Activated T-helper 1 cell treated with anti-CD3 and anti-CD28 coated beads, Interleukin-12 subunit alpha, Interleukin-12 subunit beta, Interleukin-2, Interleukin-4 antibody, amounts not matched to agents 30 ng/mL and 10 ng/mL and 1 ng/mL, durations not matched to agents 14 hours and 24 hours and 36 hours (primary cell): ENCODE results near the gene CDC42SE2. TPM values are rescaled to one million over a fixed set of nuclear protein-coding genes. Genes with fewer than 3 reads are reported as not detected.
A peak's percentile ranks its signal among the peaks of the same experiment; 100 is the strongest.
"Not testable (repeated sequence)": the region's sequence is repeated elsewhere in the genome, so short reads cannot be mapped to it uniquely, and the experiment has no call there.

ENCODE experiments used
- DNase-seq: peaks from one replicate; pipeline ENCODE4 v3.0.0; 2021; ENCODE audit warnings: low spot score
- H3K27ac Mint-ChIP-seq: one replicate; pipeline ENCODE4 v1.8.0; 2021; ENCODE audit warnings: mild to moderate bottlenecking, mixed read lengths
- H3K27me3 Mint-ChIP-seq: one replicate; pipeline ENCODE4 v1.8.0; 2022; ENCODE audit warnings: mild to moderate bottlenecking, moderate library complexity, mixed read lengths; ENCODE audit not compliant: insufficient read depth
- H3K36me3 Mint-ChIP-seq: one replicate; pipeline ENCODE4 v1.8.0; 2021; ENCODE audit warnings: low read depth, mixed read lengths
- H3K4me1 Mint-ChIP-seq: one replicate; pipeline ENCODE4 v1.8.0; 2021; ENCODE audit warnings: low read depth, mixed read lengths
- H3K4me3 Mint-ChIP-seq: one replicate; pipeline ENCODE4 v1.8.0; 2021; ENCODE audit warnings: mild to moderate bottlenecking, moderate library complexity, mixed read lengths
- H3K9me3 Mint-ChIP-seq: one replicate; pipeline ENCODE4 v1.8.0; 2021; ENCODE audit warnings: mixed read lengths
- intact Hi-C: fragments of 100-400 bp; cut with micrococcal nuclease; formaldehyde crosslinking; loops from one replicate; pipeline ENCODE4 v1.15.1; 2024
- total RNA-seq: library from RNA; stranded (reverse); gene quantifications from 2 replicates; pipeline ENCODE4 v1.2.3, GENCODE V29; 2022

The CDC42SE2 gene
- total RNA-seq, 1 donor from 2014 or later, result 100.0 TPM

DNA sequence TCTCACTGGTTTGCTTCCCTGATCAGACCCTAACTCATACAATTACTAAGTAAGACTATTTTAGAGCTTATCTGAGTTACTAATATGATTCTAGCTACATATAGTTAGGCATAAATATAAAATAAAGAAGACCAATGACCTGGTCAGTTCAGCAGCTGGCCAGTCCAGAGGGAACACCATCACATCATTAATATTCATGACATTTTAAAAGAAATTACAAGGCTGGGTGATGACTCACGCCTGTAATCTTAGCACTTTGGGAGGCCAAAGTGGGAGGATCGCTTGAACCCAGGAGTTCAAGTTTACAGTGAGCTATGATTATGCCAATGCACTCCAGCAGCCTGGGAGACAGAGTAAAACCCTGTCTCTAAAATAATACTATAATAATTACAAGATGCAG, 37.0 kb upstream of the CDC42SE2 start:
- intact Hi-C loops, result no loop called here
- H3K9me3 Mint-ChIP-seq, result no peaks in the 10 kb centered on the region
- H3K27me3 Mint-ChIP-seq, result no peaks in the 10 kb centered on the region

GRCh38 chr5:131228646-131229045, 35.2 kb upstream of the CDC42SE2 start:
- H3K27me3 Mint-ChIP-seq, result no peaks in the 10 kb centered on the region
- H3K4me3 Mint-ChIP-seq, result no peak overlapping the region
- H3K27ac Mint-ChIP-seq, result no peak overlapping the region
- DNase-seq, result no peak
- H3K4me1 Mint-ChIP-seq, result peaks cover 7% of the 10 kb centered on the region
- no peaks in the 10 kb centered on the region for H3K9me3 Mint-ChIP-seq
- H3K36me3 Mint-ChIP-seq, result peaks cover under 1% of the 10 kb centered on the region
- intact Hi-C loops, result no loop called here

More for the DNA sequence above, 37.0 kb upstream of the CDC42SE2 start:
- Mint-ChIP-seq H3K4me3 (no peak overlapping the region), H3K36me3 (no peaks in the 10 kb centered on the region), H3K4me1 (peaks cover 10% of the 10 kb centered on the region), H3K27ac (no peak overlapping the region)
- DNase-seq, result no peak

DNA sequence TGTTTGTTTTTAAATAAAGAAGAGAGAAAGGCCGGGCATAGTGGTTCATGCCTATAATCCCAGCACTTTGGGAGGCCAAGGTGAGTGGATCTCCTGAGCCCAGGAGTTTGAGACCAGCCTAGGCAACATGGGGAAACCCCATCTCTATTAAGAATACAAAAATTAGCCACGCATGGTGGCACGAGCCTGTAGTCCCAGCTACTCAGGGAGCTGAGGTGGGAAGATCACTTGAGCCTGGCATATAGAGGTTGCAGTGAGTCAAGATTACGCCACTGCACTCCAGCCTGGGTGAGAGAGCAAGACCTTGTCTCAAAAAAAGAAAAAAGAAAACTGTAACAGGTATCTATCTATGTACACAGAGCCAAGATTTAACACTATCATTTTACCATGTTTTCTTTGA, 34.2 kb upstream of the CDC42SE2 start:
- intact Hi-C loops, result no loop called here
- Mint-ChIP-seq H3K27me3 (no peaks in the 10 kb centered on the region), H3K4me1 (peaks cover 7% of the 10 kb centered on the region), H3K9me3 (no peaks in the 10 kb centered on the region), H3K36me3 (peaks cover 3% of the 10 kb centered on the region), H3K27ac (no peak overlapping the region), H3K4me3 (no peak overlapping the region)
- no peak for DNase-seq

DNA sequence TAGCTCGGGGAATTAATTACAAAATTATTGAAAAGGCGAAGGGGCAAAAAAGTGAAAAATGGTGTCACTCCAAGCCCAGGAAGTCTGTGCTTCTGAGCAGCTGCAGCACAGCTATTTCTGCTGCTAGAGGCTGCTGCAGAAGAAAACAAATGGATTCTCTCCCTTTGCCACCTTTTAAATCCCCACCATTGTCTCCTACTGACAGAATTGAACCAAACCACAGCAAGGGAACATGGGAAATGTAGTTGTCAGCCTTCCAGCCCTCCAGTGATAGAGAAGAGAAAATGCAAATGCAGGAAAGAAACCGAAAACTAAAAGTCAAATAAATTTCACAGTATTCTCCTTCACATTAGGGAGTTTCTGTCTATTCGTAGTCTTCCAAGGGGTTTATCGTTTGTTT, 33.4 kb upstream of the CDC42SE2 start:
- intact Hi-C loops, result no loop called here
- Mint-ChIP-seq H3K4me1 (peaks cover 7% of the 10 kb centered on the region), H3K36me3 (peaks cover 3% of the 10 kb centered on the region), H3K4me3 (no peak overlapping the region), H3K27me3 (no peaks in the 10 kb centered on the region), H3K9me3 (no peaks in the 10 kb centered on the region), H3K27ac (no peak overlapping the region)
- no peak for DNase-seq

GRCh38 chr5:131239686-131240085, 24.2 kb upstream of the CDC42SE2 start:
- Mint-ChIP-seq H3K4me1 (peaks cover 9% of the 10 kb centered on the region), H3K27me3 (no peaks in the 10 kb centered on the region), H3K4me3 (no peak overlapping the region), H3K27ac (no peak overlapping the region), H3K36me3 (no peaks in the 10 kb centered on the region), H3K9me3 (peaks cover under 1% of the 10 kb centered on the region)
- intact Hi-C loops, result no loop called here
- no peak for DNase-seq

DNA sequence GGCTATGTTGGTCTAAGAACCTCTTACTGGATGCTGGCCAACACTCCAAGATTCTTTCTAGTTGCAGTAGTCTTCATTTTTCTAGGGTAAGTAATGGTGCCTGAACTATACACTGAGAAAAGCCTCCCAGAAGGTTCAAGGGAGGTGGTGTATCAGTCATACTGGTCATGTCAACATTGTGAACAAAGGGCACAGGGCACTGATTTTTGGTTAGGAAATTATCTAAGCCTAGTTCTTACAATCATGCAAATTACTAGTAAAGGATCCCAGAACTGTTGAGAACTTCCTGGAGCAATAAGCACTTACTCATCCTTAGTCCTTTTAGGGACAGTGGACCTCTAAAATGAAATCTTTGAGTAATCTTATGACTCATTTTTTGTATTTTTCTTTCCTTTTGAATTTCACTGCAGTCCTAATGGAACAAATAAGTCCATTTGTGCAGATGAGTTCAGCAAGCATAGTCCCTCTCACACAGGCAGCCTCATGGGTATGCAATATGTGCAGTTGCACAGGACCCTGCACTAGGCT, 21.1 kb upstream of the CDC42SE2 start:
- Mint-ChIP-seq H3K4me1 (peaks cover 9% of the 10 kb centered on the region), H3K4me3 (no peak overlapping the region), H3K36me3 (peaks cover 7% of the 10 kb centered on the region), H3K9me3 (peaks cover 14% of the 10 kb centered on the region), H3K27ac (no peak overlapping the region), H3K27me3 (no peaks in the 10 kb centered on the region)
- intact Hi-C loops, result loop anchor here (1.0 kb wide), 1 partner anchor 11 kb away; no protein-coding TSS in a partner anchor
- no peak for DNase-seq

DNA sequence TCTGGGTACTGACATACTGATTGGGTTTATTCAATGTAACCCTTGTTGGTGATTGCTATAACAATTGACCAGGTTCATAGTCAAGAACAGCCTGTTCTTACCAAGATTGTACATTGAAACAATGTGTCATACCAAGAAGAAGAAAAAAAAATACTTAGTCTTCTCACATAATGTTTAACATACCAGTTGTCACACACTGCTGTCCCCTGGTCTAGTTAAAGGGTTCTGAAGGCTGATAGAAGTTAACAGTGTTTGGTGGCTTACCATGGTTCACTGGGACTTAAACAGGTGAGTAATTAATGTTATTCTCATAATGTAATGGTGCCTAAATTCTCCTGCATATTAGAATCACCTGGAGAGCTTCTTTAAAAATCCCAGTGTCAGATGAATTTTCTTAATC, 18.5 kb upstream of the CDC42SE2 start:
- intact Hi-C loops, result no loop called here
- Mint-ChIP-seq H3K4me3 (no peak overlapping the region), H3K9me3 (peaks cover 14% of the 10 kb centered on the region), H3K4me1 (peaks cover 19% of the 10 kb centered on the region), H3K27me3 (no peaks in the 10 kb centered on the region), H3K36me3 (peaks cover 7% of the 10 kb centered on the region), H3K27ac (no peak overlapping the region)
- no peak for DNase-seq

- H3K4me3 Mint-ChIP-seq, result no peak overlapping the region
- DNase-seq, result no peak
- peaks cover 7% of the 10 kb centered on the region for H3K36me3 Mint-ChIP-seq
Observed at GRCh38 chr5:131245948-131246347, 17.9 kb upstream of the CDC42SE2 start.

DNA sequence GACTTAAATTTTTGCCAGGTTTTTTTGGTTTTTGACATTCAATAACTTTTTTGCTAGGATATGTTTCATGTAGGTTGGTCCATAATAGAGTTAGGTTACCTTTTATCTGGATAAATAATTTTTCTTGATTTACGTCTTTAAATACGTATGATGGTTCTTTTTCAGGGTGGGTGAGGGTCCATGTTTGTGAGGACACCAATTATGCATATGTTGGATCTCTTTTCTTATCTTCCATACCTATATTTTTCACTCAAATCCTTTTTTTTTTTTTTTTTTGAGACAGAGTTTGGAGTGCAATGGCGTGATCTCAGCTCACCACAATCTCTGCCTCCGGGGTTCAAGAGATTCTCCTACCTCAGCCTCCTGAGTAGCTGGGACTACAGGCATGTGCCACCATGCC, 17.3 kb upstream of the CDC42SE2 start:
- no peaks in the 10 kb centered on the region for H3K27me3 Mint-ChIP-seq
- H3K4me3 Mint-ChIP-seq, result no peak overlapping the region
- peaks cover 7% of the 10 kb centered on the region for H3K36me3 Mint-ChIP-seq
- DNase-seq, result no peak
- H3K9me3 Mint-ChIP-seq, result peaks cover 14% of the 10 kb centered on the region
- H3K4me1 Mint-ChIP-seq, result peaks cover 31% of the 10 kb centered on the region
- intact Hi-C loops, result no loop called here
- H3K27ac Mint-ChIP-seq, result no peak overlapping the region

More at GRCh38 chr5:131245948-131246347, 17.9 kb upstream of the CDC42SE2 start:
- Mint-ChIP-seq H3K4me1 (peaks cover 25% of the 10 kb centered on the region), H3K27me3 (no peaks in the 10 kb centered on the region), H3K9me3 (peaks cover 14% of the 10 kb centered on the region), H3K27ac (no peak overlapping the region)
- intact Hi-C loops, result no loop called here

GRCh38 chr5:131250751-131251475, 12.9 kb upstream of the CDC42SE2 start:
- no peak for DNase-seq
- Mint-ChIP-seq H3K27me3 (no peaks in the 10 kb centered on the region), H3K36me3 (peaks cover 8% of the 10 kb centered on the region), H3K27ac (peak overlapping the region; percentile 88), H3K4me3 (peak overlapping the region; percentile 76), H3K9me3 (peaks cover under 1% of the 10 kb centered on the region), H3K4me1 (peaks cover 52% of the 10 kb centered on the region)
- intact Hi-C loops, result loop anchor here (5.0 to 10.0 kb wide), 3 partner anchors 386 to 771 kb away; partner anchors contain the start of genes FNIP1 and RAPGEF6

DNA sequence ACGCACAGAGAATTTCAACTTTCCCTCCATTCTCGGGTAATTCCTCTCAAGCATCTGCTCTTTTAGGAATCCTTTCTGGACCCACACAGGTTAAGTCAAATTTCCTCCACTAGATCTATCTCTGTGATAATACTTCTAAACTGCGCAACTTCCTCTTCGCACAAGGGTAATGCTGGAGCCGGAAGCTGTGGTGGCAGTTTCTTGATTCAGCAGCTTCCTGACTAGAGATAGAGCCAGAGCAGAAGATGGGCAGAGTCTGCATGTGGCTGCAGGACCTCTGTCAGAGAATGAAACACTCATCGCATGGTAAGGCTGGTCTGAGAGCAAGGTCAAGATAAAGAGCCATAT, 11.1 kb upstream of the CDC42SE2 start:
- H3K9me3 Mint-ChIP-seq, result no peaks in the 10 kb centered on the region
- peak overlapping the region; percentile 89 for H3K4me3 Mint-ChIP-seq
- H3K36me3 Mint-ChIP-seq, result peaks cover 14% of the 10 kb centered on the region
- H3K27me3 Mint-ChIP-seq, result no peaks in the 10 kb centered on the region
- peaks cover 69% of the 10 kb centered on the region for H3K4me1 Mint-ChIP-seq
- H3K27ac Mint-ChIP-seq, result peak overlapping the region; percentile 99
- peak; percentile 78 for DNase-seq
- intact Hi-C loops, result loop anchor here (1.0 to 10.0 kb wide), 5 partner anchors 9 to 770 kb away; partner anchors contain the start of genes FNIP1 and RAPGEF6

GRCh38 chr5:131254025-131254424, 9.8 kb upstream of the CDC42SE2 start:
- H3K27me3 Mint-ChIP-seq, H3K9me3 Mint-ChIP-seq, DNase-seq: not testable (repeated sequence)
- intact Hi-C loops, result loop anchor here (1.0 to 10.0 kb wide), 6 partner anchors 27 to 768 kb away; partner anchors contain the start of genes FNIP1, LYRM7 and RAPGEF6
- peaks cover 81% of the 10 kb centered on the region for H3K4me1 Mint-ChIP-seq
- peak overlapping the region; percentile 77 for H3K4me3 Mint-ChIP-seq
- H3K36me3 Mint-ChIP-seq, result peaks cover 23% of the 10 kb centered on the region
- H3K27ac Mint-ChIP-seq, result peak overlapping the region; percentile 89

DNA sequence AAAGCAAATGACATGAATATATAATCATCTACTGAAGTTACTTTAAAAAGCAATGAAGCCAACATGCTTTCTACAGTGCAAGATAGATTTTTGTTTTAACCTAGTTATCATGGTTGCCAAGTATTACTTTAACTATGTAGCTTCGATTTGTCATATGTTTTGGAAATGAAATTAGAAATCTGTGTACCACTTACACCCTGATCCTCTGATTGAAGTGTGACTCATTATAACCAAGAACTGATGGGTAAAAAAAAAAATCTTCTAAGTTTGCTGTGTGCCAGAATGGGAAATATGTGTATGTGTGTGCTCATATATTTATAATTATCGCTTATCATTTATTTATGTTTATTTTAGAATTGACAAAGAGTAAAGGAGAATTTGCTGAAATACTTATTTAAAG, 9.1 kb upstream of the CDC42SE2 start:
- Mint-ChIP-seq H3K27me3 (no peaks in the 10 kb centered on the region), H3K36me3 (peaks cover 23% of the 10 kb centered on the region), H3K27ac (peak overlapping the region; percentile 89), H3K4me3 (peak overlapping the region; percentile 77), H3K4me1 (peaks cover 83% of the 10 kb centered on the region), H3K9me3 (no peaks in the 10 kb centered on the region)
- no peak for DNase-seq
- intact Hi-C loops, result loop anchor here (1.0 to 10.0 kb wide), 6 partner anchors 27 to 768 kb away; partner anchors contain the start of genes FNIP1, LYRM7 and RAPGEF6
